DOHH2 (cell line): ENCODE measurements around the gene TRAF3.

ENCODE experiments used
- H3F3A ChIP-seq: fragments of 200-600 bp; sonication (generic), shearing (Covaris generic); 2 replicates; pipeline ENCODE4 v1.6.0; 2016; ENCODE audit warnings: antibody characterized with exemption, mild to moderate bottlenecking; ENCODE audit not compliant: control insufficient read depth, insufficient read depth
- H3K27ac ChIP-seq: fragments of 200-600 bp; sonication (generic); 2 replicates; pipeline ENCODE4 v1.5.1; 2014; ENCODE audit warnings: low read depth, mild to moderate bottlenecking, low read length, moderate library complexity
- H3K27me3 ChIP-seq: fragments of 200-600 bp; sonication (generic); 2 replicates; pipeline ENCODE4 v1.6.1; 2014; ENCODE audit warnings: mild to moderate bottlenecking, low read length, mixed read lengths; ENCODE audit not compliant: control insufficient read depth
- H3K36me3 ChIP-seq: fragments of 200-600 bp; sonication (generic); 2 replicates; pipeline ENCODE4 v1.6.1; 2014; ENCODE audit warnings: mild to moderate bottlenecking, low read length, moderate library complexity, mixed read lengths; ENCODE audit not compliant: control insufficient read depth
- H3K4me1 ChIP-seq: fragments of 200-600 bp; sonication (generic); 2 replicates; pipeline ENCODE4 v1.6.1; 2014; ENCODE audit warnings: mild to moderate bottlenecking, low read length, mixed read lengths; ENCODE audit not compliant: control insufficient read depth
- H3K4me2 ChIP-seq: fragments of 200-600 bp; sonication (generic); 2 replicates; pipeline ENCODE4 v1.6.0; 2014; ENCODE audit warnings: mild to moderate bottlenecking, low read length, moderate library complexity
- H3K4me3 ChIP-seq: fragments of 200-600 bp; sonication (generic); 2 replicates; pipeline ENCODE4 v1.5.1; 2014; ENCODE audit warnings: mild to moderate bottlenecking, low read length, mixed read lengths
- H3K79me2 ChIP-seq: fragments of 200-600 bp; sonication (generic); 2 replicates; pipeline ENCODE4 v1.6.1; 2014; ENCODE audit warnings: mild to moderate bottlenecking, low read length, mixed read lengths; ENCODE audit not compliant: control insufficient read depth
- H3K9me2 ChIP-seq: fragments of 200-600 bp; sonication (generic); replicated peaks from 2 replicates; pipeline ENCODE4 v1.6.1; 2014; ENCODE audit warnings: mild to moderate bottlenecking, low read length, mixed read lengths; ENCODE audit not compliant: control insufficient read depth
- H3K9me3 ChIP-seq: fragments of 200-600 bp; sonication (generic); 2 replicates; pipeline ENCODE4 v1.6.1; 2014; ENCODE audit warnings: antibody characterized with exemption, low read length, mixed read lengths; ENCODE audit not compliant: control insufficient read depth, insufficient read depth
- H4K20me1 ChIP-seq: fragments of 200-600 bp; sonication (generic); 2 replicates; pipeline ENCODE4 v1.6.0; 2014; ENCODE audit warnings: low read depth, mild to moderate bottlenecking, antibody characterized with exemption, low read length, moderate library complexity; ENCODE audit not compliant: control insufficient read depth, insufficient read depth
- EZH2phosphoT487 ChIP-seq: fragments of 200-600 bp; sonication (generic); IDR thresholded peaks from 2 replicates; pipeline ENCODE4 v1.6.1; 2017; ENCODE audit warnings: borderline replicate concordance, mild to moderate bottlenecking, antibody characterized with exemption, low read length, moderate library complexity, mixed read lengths
- TF ChIP-seq, protein P1 (sequence below): fragments of 200-600 bp; sonication (generic); IDR thresholded peaks from one replicate; pipeline ENCODE4 v1.5.1; 2014; ENCODE audit warnings: antibody characterized with exemption, mild to moderate bottlenecking, low read depth, low read length; ENCODE audit not compliant: poor library complexity, severe bottlenecking

TRAF3 gene

DNA sequence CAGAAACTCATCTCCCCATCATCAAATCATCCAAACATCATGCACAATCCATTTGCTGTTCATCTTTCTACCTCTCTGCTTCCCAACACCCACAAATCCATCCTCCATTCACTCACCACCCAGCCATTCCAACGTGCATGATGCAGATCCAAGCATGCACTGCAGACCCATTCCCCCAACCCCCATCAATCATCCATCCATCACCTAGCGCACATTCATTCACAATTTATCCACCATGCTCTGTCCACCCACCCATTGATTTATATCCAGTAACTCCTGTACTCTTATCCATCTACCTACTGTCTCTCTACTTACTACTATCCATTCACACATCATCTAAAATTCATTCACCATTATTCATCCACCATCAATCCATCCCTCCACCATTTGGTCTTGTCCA lies 141.2 kb downstream of the TRAF3 start:
- Histone ChIP-seq H3K9me3 (peaks cover 2% of the 10 kb centered on the region; the same call in 1 of the 2 replicates), H3K27ac (no peak overlapping the region), H3K4me1 (peaks cover 54% of the 10 kb centered on the region), H3F3A (no peaks in the 10 kb centered on the region; the same call in 1 of the 2 replicates), H3K4me3 (no peak overlapping the region), H3K9me2 (no peaks in the 10 kb centered on the region), H4K20me1 (no peaks in the 10 kb centered on the region), H3K79me2 (no peaks in the 10 kb centered on the region), H3K4me2 (no peak overlapping the region), H3K27me3 (peaks cover 14% of the 10 kb centered on the region), H3K36me3 (no peaks in the 10 kb centered on the region)
- TF ChIP-seq, protein P1, sequence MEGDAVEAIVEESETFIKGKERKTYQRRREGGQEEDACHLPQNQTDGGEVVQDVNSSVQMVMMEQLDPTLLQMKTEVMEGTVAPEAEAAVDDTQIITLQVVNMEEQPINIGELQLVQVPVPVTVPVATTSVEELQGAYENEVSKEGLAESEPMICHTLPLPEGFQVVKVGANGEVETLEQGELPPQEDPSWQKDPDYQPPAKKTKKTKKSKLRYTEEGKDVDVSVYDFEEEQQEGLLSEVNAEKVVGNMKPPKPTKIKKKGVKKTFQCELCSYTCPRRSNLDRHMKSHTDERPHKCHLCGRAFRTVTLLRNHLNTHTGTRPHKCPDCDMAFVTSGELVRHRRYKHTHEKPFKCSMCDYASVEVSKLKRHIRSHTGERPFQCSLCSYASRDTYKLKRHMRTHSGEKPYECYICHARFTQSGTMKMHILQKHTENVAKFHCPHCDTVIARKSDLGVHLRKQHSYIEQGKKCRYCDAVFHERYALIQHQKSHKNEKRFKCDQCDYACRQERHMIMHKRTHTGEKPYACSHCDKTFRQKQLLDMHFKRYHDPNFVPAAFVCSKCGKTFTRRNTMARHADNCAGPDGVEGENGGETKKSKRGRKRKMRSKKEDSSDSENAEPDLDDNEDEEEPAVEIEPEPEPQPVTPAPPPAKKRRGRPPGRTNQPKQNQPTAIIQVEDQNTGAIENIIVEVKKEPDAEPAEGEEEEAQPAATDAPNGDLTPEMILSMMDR: no peak
- TF ChIP-seq EZH2phosphoT487: no peak

DNA sequence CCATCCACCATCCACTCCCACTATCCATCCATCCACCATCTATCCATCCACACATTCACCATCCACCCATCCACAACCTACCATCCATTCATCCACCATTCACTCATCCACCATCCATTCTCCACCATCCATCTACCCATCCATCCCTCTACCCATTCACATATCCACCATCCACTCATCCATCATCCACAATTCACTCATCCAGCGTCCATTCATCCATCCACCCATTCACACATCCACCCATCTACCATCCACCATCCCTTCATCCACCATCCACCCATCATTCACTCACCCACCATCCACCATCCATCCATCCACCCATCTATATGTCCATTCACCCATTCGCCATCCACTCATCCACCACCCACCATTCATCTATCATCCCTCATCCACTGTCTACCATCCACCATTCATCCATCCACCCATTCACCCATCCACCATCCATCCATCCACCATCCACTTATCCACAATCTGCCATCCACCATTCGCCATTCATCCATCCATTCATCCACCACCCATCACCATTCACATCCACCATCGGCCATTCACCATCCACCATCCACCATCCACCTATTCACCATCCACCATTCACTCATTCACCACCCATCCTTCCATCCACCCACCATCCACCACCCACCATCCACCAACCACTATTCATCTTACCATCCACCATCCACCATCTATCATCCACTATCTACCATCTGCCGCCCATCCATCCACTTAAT lies 143.2 kb downstream of the TRAF3 start:
- Histone ChIP-seq H3K27me3 (peaks cover 20% of the 10 kb centered on the region), H3K9me2 (no peaks in the 10 kb centered on the region), H3K79me2 (no peaks in the 10 kb centered on the region), H3F3A (no peaks in the 10 kb centered on the region; the same call in 1 of the 2 replicates), H3K4me3 (no peak overlapping the region), H3K27ac (no peak overlapping the region), H3K36me3 (no peaks in the 10 kb centered on the region), H3K4me1 (peaks cover 35% of the 10 kb centered on the region), H3K9me3 (peaks cover 2% of the 10 kb centered on the region; the same call in 1 of the 2 replicates), H3K4me2 (no peak overlapping the region), H4K20me1 (no peaks in the 10 kb centered on the region)
- no peak for TF ChIP-seq EZH2phosphoT487
- TF ChIP-seq, protein P1: no peak

DNA sequence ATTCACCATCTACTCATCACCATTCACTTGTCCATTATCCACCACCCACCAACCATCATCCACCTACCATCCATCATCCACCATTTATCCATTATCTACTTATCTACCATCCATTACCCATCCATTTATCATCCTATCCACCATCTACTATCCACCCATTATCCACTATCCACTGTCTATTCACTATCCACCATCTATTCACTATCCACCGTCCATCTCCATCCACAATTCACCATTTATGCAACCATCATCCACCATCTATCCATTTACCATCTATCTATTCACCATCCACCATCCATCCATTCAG lies 143.7 kb downstream of the TRAF3 start:
- Histone ChIP-seq H3K4me3 (no peak overlapping the region), H3K27me3 (peaks cover 20% of the 10 kb centered on the region)

More for the DNA sequence above, 143.7 kb downstream of the TRAF3 start:
- H3K9me2 ChIP-seq: no peaks in the 10 kb centered on the region
- no peak overlapping the region for H3K27ac ChIP-seq
- no peak for TF ChIP-seq EZH2phosphoT487
- TF ChIP-seq, protein P1: no peak
- no peaks in the 10 kb centered on the region for H3K36me3 ChIP-seq
- H3F3A ChIP-seq: no peaks in the 10 kb centered on the region; the same call in 1 of the 2 replicates
- H3K4me1 ChIP-seq: peaks cover 29% of the 10 kb centered on the region
- no peaks in the 10 kb centered on the region for H4K20me1 ChIP-seq
- H3K4me2 ChIP-seq: no peak overlapping the region
- peaks cover 2% of the 10 kb centered on the region; the same call in 1 of the 2 replicates for H3K9me3 ChIP-seq
- no peaks in the 10 kb centered on the region for H3K79me2 ChIP-seq
